ENCODE measurements around the gene PCDHB14.
"Not testable (repeated sequence)": the region's sequence is repeated elsewhere in the genome, so short reads cannot be mapped to it uniquely, and the experiment has no call there.

The PCDHB14 gene

DNA sequence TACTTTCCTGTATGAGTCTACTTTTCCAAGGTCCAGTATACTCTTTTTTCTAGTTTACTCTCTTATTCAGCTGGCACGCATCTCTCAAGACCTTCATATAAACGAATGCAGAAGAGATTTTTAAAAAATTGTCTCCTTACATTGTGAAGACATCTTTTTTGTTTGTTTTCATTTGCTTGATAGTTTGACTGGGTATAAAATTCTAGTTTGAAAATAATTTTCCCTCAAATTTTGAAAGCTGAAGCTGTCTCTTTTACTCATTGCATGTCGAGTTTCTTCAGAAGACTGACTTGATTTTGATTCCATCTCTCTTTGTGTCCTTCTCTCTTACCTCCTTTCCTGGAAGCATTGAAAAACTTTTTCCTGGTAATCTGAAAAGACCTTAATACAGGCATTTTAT, 26.8 kb upstream of the PCDHB14 start:
- H3K4me1 ChIP-seq (ENCODE audit: control insufficient read depth in 1 of 2, insufficient read depth in 1 of 2, low read depth in 1 of 2, low read length in 1 of 2): no peaks in the 10 kb centered on the region
- H3K27me3 ChIP-seq: peaks cover 19% of the 10 kb centered on the region
- no peaks in the 10 kb centered on the region for H3K9me3 ChIP-seq
- no peak overlapping the region for H3K27ac ChIP-seq
- H3K4me3 ChIP-seq (ENCODE audit: low read depth in 1 of 2, low read length in 1 of 2): no peak overlapping the region
- no peaks in the 10 kb centered on the region for H3K36me3 ChIP-seq
- TF ChIP-seq, protein P1, sequence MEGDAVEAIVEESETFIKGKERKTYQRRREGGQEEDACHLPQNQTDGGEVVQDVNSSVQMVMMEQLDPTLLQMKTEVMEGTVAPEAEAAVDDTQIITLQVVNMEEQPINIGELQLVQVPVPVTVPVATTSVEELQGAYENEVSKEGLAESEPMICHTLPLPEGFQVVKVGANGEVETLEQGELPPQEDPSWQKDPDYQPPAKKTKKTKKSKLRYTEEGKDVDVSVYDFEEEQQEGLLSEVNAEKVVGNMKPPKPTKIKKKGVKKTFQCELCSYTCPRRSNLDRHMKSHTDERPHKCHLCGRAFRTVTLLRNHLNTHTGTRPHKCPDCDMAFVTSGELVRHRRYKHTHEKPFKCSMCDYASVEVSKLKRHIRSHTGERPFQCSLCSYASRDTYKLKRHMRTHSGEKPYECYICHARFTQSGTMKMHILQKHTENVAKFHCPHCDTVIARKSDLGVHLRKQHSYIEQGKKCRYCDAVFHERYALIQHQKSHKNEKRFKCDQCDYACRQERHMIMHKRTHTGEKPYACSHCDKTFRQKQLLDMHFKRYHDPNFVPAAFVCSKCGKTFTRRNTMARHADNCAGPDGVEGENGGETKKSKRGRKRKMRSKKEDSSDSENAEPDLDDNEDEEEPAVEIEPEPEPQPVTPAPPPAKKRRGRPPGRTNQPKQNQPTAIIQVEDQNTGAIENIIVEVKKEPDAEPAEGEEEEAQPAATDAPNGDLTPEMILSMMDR (IDR thresholded peaks at IDR 0.05): no peak

DNA sequence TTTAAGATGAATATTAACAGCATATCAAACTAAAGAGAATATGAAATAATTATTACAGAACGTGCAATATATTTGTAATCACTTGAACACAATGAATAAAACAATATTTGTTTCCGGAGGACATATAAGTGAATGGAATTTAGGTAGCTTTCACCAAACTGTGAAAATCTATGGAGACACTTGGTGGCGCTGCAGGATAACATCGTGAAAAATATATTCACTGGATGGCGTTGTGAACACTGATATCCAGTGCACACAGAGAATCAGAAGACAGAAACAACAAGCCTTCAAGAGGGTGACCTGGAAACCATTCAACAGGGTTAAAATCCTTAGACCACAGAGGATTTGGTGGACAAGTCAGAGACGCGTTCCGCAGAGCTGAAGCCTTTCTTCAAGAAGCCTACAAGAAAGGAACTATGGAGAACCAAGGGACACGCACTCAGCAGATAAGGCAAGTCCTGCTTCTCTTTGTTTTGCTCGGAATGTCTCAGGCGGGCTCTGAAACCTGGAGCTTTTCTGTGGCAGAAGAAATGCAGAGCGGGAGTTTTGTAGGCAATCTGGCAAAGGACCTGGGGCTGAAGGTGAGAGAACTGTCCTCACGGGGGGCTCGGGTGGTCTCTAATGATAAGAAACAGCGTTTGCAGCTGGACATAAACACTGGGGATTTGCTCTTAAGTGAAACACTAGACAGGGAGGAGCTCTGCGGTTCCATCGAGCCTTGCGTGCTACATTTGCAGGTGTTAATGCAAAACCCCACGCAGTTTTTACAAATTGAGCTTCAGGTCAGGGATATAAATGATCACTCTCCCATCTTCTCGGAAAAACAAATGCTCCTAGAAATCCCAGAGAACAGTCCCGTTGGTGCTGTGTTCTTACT, 23.5 kb upstream of the PCDHB14 start, which contains the start of gene PCDHB11:
PCDHB11 (plus strand) TSS at position 269 of the 877 bp plus-strand sequence; CDS start at position 417, 148 bp downstream.
- TF ChIP-seq, protein P1 (IDR thresholded peaks at IDR 0.05): no peak
- Histone ChIP-seq H3K9me3 (no peaks in the 10 kb centered on the region), H3K27ac (no peak within 1 kb of the TSS), H3K4me3 (ENCODE audit: low read depth in 1 of 2, low read length in 1 of 2) (no peak within 1 kb of the TSS), H3K4me1 (ENCODE audit: control insufficient read depth in 1 of 2, insufficient read depth in 1 of 2, low read depth in 1 of 2, low read length in 1 of 2) (no peaks in the 10 kb centered on the region), H3K27me3 (peaks cover 17% of the 10 kb centered on the region), H3K36me3 (no peaks in the 10 kb centered on the region)

GRCh38 chr5:141201126-141201525, 22.0 kb upstream of the PCDHB14 start:
- not testable (repeated sequence) for H3K4me3 ChIP-seq (ENCODE audit: low read depth in 1 of 2, low read length in 1 of 2); H3K9me3 ChIP-seq; H3K4me1 ChIP-seq (ENCODE audit: control insufficient read depth in 1 of 2, insufficient read depth in 1 of 2, low read depth in 1 of 2, low read length in 1 of 2); H3K36me3 ChIP-seq; H3K27ac ChIP-seq
- H3K27me3 ChIP-seq: peaks cover 15% of the 10 kb centered on the region

GRCh38 chr5:141201646-141202045, 21.5 kb upstream of the PCDHB14 start:
- not testable (repeated sequence) for H3K4me3 ChIP-seq (ENCODE audit: low read depth in 1 of 2, low read length in 1 of 2); H3K36me3 ChIP-seq; H3K27ac ChIP-seq; H3K9me3 ChIP-seq; H3K4me1 ChIP-seq (ENCODE audit: control insufficient read depth in 1 of 2, insufficient read depth in 1 of 2, low read depth in 1 of 2, low read length in 1 of 2)
- peaks cover 15% of the 10 kb centered on the region for H3K27me3 ChIP-seq

DNA sequence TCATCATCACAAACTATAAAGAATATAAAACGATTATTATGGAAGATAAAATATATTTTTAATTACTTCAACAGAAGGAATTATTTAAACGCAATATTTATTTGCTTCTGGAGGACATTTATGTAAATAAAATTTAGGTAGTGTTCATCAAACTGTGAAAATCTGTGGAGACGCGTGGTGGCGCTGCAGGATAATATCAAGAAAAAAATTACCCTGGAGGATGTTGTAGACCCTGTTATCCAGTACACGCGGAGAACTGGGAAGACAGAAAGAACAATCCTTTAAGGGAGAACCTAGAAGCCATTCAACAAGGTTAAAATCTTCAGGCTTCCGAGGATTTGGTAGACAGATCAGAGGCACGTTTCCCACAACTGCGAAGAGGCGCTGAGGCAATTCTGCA, 14.7 kb upstream of the PCDHB14 start, which contains the start of gene PCDHB12:
PCDHB12 (plus strand) TSS at position 242 of the 400 bp plus-strand sequence. CDS start 189 bp downstream, outside the sequence.
- Histone ChIP-seq H3K36me3 (no peaks in the 10 kb centered on the region), H3K4me1 (ENCODE audit: control insufficient read depth in 1 of 2, insufficient read depth in 1 of 2, low read depth in 1 of 2, low read length in 1 of 2) (no peaks in the 10 kb centered on the region), H3K9me3 (peaks cover 7% of the 10 kb centered on the region), H3K4me3 (ENCODE audit: low read depth in 1 of 2, low read length in 1 of 2) (no peak within 1 kb of the TSS), H3K27me3 (peaks cover 44% of the 10 kb centered on the region), H3K27ac (no peak within 1 kb of the TSS)
- TF ChIP-seq, protein P1 (IDR thresholded peaks at IDR 0.05): no peak

DNA sequence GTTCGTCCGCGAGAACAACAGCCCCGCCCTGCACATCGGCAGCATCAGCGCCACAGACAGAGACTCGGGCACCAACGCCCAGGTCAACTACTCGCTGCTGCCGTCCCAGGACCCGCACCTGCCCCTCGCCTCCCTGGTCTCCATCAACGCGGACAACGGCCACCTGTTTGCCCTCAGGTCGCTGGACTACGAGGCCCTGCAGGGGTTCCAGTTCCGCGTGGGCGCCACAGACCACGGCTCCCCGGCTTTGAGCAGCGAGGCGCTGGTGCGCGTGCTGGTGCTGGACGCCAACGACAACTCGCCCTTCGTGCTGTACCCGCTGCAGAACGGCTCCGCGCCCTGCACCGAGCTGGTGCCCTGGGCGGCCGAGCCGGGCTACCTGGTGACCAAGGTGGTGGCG, 12.9 kb upstream of the PCDHB14 start:
- peaks cover 56% of the 10 kb centered on the region for H3K27me3 ChIP-seq
- H3K9me3 ChIP-seq; H3K27ac ChIP-seq; H3K4me3 ChIP-seq (ENCODE audit: low read depth in 1 of 2, low read length in 1 of 2); H3K36me3 ChIP-seq; H3K4me1 ChIP-seq (ENCODE audit: control insufficient read depth in 1 of 2, insufficient read depth in 1 of 2, low read depth in 1 of 2, low read length in 1 of 2): not testable (repeated sequence)

- not testable (repeated sequence) for H3K27ac ChIP-seq; H3K9me3 ChIP-seq; H3K4me1 ChIP-seq (ENCODE audit: control insufficient read depth in 1 of 2, insufficient read depth in 1 of 2, low read depth in 1 of 2, low read length in 1 of 2); H3K36me3 ChIP-seq; H3K4me3 ChIP-seq (ENCODE audit: low read depth in 1 of 2, low read length in 1 of 2)
- H3K27me3 ChIP-seq: peaks cover 60% of the 10 kb centered on the region
Observed at GRCh38 chr5:141210849-141211248, 12.3 kb upstream of the PCDHB14 start.

DNA sequence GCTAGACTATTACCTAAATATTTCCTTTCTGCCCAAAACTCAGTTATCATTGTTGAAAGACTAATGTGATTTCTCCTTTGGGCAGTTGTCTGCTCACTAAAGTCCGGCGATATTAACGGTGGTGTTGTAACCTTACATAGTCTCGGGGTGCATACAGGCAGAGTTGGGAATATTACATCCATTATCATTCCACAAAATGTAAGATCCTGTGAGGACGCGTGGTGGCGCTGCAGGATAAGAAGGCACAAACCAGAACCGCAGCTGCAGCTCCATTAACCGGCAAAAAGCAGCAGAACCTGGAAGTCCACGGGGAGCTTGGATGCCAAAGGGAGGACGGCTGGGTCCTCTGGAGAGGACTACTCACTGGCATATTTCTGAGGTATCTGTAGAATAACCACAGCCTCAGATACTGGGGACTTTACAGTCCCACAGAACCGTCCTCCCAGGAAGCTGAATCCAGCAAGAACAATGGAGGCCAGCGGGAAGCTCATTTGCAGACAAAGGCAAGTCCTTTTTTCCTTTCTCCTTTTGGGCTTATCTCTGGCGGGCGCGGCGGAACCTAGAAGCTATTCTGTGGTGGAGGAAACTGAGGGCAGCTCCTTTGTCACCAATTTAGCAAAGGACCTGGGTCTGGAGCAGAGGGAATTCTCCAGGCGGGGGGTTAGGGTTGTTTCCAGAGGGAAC, 9.3 kb upstream of the PCDHB14 start, which contains the start of gene PCDHB13:
PCDHB13 (plus strand) TSS at position 264 of the 684 bp plus-strand sequence; CDS start at position 469, 205 bp downstream.
- not testable (repeated sequence) for H3K27ac ChIP-seq; H3K9me3 ChIP-seq; H3K36me3 ChIP-seq; H3K4me3 ChIP-seq (ENCODE audit: low read depth in 1 of 2, low read length in 1 of 2); H3K4me1 ChIP-seq (ENCODE audit: control insufficient read depth in 1 of 2, insufficient read depth in 1 of 2, low read depth in 1 of 2, low read length in 1 of 2)
- peaks cover 62% of the 10 kb centered on the region for H3K27me3 ChIP-seq

DNA sequence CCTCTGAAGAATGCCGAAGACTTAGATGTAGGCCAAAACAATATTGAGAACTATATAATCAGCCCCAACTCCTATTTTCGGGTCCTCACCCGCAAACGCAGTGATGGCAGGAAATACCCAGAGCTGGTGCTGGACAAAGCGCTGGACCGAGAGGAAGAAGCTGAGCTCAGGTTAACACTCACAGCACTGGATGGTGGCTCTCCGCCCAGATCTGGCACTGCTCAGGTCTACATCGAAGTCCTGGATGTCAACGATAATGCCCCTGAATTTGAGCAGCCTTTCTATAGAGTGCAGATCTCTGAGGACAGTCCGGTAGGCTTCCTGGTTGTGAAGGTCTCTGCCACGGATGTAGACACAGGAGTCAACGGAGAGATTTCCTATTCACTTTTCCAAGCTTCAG, 8.6 kb upstream of the PCDHB14 start:
- H3K4me3 ChIP-seq (ENCODE audit: low read depth in 1 of 2, low read length in 1 of 2); H3K27ac ChIP-seq; H3K36me3 ChIP-seq; H3K9me3 ChIP-seq; H3K4me1 ChIP-seq (ENCODE audit: control insufficient read depth in 1 of 2, insufficient read depth in 1 of 2, low read depth in 1 of 2, low read length in 1 of 2): not testable (repeated sequence)
- peaks cover 55% of the 10 kb centered on the region for H3K27me3 ChIP-seq

- H3K4me3 ChIP-seq (ENCODE audit: low read depth in 1 of 2, low read length in 1 of 2); H3K36me3 ChIP-seq; H3K4me1 ChIP-seq (ENCODE audit: control insufficient read depth in 1 of 2, insufficient read depth in 1 of 2, low read depth in 1 of 2, low read length in 1 of 2); H3K9me3 ChIP-seq; H3K27ac ChIP-seq: not testable (repeated sequence)
- H3K27me3 ChIP-seq: peaks cover 46% of the 10 kb centered on the region
Observed at GRCh38 chr5:141215504-141215903, 7.6 kb upstream of the PCDHB14 start.

Data from neutrophil (primary cell).